Smooth muscle cell of the umbilical artery (primary cell): Measurements from ENCODE around the gene CACNA2D2. TPM values are rescaled to one million over a fixed set of nuclear protein-coding genes. Genes with fewer than 3 reads are reported as not detected.

Experiments used
- total RNA-seq: library from RNA; depleted of rRNA; stranded (reverse); fragments of >200 nt; gene quantifications from 2 replicates; pipeline ENCODE4 v1.2.3, GENCODE V29; 2014

CACNA2D2 gene
- 0.05 TPM in 1 of 2 replicates, not detected in the other for total RNA-seq

DNA sequence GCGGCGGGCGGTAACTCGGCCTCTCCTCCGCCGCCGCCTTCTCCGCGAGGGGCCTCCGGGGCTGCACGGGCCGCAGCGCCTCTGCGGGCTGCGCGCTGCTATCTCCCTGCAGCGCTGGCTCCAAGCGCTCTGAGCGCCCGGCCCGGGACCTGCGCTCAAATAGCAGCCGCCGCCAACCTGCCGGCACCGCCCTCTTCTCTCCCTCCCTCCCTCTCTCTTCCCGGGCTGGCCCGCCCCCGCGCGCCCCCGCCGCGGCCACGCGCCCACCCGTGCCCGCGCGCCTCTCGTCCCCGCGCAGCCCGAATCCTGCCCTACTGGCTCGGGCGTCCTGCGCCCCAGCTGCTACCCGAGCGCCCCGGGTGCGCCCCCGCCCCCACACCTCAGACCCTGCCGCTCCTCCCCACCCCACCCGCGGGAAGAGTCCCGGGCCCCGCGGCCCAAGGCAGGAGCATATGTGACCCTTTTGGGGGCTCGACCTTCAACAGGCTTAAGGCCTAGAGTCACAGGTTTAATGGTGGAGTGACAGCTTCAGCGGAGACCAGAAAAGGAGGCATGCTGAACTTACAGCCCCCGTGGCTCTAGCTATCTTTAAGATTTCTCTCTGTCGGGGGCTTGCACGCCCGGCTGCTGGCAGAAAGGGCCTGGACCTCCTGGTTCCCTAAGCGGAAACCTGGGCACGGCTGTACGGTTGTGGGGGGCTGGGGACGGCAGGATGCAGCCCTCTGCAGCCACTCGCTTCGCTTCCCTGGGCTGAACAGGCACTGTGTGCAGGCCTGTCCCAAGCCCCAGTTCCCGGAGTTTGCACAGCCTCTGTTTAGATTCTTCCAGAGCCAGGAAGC lies at the start of gene CACNA2D2:
TSS of gene CACNA2D2 (minus strand) at position 131 of the 839 bp plus-strand sequence. CDS start 211 bp downstream, outside the sequence.

DNA sequence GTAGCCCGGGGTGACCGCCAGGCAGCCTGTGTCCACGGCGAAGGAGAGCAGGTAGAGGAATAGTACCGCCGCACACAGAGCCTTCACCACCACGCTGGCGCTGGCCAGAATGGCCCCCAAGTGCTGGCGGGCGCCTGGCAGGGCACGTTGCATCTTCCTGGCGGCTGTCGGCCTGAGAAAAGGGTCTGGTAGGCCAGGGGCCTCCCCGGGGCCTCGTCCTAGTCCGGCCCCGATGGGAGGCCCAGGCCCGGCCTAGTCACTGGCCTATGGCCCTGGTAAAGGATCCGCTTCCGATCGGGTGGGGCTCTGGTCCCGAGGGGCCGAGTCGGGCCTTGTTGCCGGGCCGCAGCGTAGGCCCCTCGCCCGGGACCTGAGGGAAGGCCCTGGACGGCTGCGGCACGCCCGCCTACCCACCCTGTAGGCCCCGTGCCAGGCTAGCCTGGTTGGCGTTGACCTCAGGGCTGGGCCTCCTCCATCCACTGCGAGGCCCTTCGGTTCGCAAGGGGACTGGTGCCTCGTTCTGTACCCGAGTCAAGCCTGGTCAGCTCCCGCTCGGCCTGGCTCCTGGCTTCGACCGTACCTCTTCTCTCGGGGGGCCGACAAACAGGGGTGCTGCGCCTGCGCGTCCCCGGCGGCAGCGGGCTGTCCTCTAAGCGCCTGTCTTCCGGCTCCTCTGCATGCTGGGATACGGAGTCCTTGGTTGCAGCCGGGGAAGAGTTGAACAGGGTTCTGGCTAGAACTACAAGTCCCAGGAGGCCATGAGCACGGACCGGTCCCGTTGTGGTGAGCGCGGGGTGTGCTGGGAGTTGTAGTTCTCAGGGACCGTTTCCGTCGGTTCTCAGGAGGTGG lies 144.3 kb downstream of the CACNA2D2 start, which contains the start of gene TMEM115:
TSS of gene TMEM115 (minus strand) at position 611 of the 849 bp plus-strand sequence. CDS start at position 153, 458 bp downstream.

DNA sequence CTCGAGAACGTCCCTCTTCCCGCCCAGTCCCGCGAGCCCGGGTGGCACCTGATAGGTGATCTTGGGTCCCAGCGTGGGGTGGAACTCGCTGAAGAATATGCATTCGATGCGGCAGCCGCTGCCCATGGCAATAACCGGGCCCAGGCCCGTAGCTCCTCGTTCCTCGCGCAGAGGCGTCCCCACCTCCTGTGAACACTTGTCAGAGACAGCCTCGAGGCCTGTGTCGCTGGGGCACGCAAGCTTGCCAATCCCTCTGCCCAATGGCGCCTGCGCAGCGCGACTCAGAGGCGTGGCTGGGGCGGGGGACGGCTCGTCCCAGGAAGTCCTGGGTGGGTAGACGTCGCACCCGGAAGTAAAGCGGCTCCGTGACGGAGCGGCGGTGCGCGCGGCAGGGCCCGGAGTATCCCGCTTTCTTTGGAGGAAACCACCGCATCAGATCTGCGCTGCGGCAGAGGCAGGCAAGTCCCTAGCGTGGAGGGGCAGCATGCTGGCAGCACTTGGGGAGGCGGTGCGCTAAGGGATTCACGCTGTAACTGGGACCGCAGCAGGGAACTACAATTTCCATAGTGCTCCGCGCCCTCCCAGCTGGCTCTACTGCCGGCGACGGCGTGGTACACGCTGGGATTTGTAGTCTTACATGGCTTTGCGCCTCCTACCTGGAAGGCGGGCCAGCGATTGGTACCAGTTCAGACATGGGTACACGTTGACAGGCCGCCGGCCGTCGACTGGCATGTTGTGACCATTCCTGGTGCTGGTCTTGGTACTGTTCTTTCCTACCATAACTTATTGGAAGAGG lies 152.7 kb downstream of the CACNA2D2 start, which contains the start of the genes CYB561D2 and NPRL2:
TSS of gene CYB561D2 (plus strand) at position 336 of the 796 bp plus-strand sequence. CDS start 572 bp downstream, outside the sequence.
TSS of gene NPRL2 (minus strand) at position 249 of the 796 bp plus-strand sequence. CDS start at position 126, 123 bp downstream.

DNA sequence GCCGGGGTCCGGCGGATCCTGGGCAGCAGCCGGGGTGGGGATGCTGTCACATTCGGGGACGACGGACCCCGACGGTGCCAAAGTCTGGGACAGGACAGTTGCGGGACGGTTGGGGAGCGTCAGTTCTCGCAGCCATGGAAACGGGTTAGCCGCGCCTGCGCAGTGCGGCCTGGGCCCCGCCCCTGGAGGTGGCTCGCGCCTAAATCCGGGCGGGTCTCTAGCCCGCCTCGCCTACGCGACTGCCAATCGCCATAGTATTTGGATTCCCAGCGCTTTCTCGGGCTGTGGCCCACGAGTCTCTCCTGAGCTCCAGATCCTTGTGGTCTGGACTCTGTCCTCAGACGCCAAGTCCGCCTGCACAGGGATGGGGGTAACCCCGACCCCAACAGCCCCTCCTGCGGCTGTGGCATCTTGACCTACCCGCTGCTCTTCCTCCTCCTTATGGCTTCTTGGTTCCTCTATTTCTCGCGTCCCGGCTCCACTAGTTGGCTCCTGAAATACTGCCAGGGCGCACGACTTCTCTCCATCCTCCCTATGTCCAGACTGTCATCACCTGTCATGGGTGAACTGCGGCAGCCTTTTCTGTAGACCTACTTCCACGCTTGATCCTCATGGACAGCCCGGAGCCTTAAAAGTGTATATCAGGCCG lies 157.7 kb downstream of the CACNA2D2 start, which contains the start of gene ZMYND10:
TSS of gene ZMYND10 (minus strand) at position 147 of the 649 bp plus-strand sequence. CDS start 153 bp downstream, outside the sequence.

DNA sequence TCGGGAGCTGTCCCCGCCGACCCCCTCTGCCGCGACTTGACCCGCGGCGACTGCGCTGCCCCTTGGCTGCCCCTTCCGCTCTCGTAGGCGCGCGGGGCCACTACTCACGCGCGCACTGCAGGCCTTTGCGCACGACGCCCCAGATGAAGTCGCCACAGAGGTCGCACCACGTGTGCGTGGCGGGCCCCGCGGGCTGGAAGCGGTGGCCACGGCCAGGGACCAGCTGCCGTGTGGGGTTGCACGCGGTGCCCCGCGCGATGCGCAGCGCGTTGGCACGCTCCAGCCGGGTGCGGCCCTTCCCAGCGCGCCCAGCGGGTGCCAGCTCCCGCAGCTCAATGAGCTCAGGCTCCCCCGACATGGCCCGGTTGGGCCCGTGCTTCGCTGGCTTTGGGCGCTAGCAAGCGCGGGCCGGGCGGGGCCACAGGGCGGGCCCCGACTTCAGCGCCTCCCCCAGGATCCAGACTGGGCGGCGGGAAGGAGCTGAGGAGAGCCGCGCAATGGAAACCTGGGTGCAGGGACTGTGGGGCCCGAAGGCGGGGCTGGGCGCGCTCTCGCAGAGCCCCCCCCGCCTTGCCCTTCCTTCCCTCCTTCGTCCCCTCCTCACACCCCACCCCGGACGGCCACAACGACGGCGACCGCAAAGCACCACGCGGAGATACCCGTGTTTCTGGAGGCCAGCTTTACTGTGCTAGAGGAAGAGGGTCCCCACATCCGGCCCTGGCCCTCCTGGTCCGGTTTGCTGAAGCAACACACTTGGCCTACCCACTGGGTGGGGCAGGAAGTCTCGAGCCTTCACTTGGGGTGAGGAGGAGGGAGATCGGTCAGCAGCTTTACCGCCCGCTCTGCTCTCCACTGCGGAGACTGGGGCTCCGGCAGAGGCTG lies 162.7 kb downstream of the CACNA2D2 start, which contains the start of gene RASSF1:
TSS of gene RASSF1 (minus strand) at position 389 of the 882 bp plus-strand sequence. CDS start at position 358, 31 bp downstream.

DNA sequence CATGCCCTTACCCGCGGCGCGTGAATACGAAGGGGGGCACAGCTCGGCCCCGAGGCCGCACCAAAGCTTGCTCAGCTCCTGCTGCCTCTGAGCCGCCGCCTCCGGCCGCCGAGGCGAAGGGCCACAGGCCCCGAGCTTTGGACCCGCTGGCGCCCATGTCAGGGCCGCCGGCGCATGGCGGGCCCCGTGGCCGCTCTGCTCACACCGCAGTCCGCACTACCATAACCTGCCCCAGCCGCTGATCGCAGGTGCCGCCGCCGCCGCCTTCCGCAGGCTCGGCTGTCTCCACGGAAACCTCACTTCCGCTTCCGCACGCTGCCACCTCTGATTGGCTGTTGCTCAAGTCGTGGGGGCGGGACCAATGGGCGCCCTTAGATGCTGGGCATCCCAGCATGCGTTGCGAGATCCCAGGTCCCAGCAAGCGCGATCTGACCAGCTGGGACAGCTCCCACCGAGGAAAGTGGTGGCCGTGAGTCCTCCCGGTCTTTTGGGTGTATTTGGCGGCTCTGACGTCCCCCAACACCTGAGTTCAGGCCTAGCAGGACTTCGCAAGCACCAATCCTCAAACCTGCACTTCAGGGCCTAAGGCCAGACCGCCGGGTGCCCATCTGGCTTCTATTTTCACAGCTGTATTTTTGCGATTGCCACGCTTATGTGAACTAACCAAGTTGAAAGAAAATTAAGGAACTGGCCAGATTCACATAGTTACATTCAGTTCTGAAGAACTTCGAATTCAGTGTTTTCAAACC lies 175.3 kb downstream of the CACNA2D2 start, which contains the start of gene TUSC2:
TSS of gene TUSC2 (minus strand) at position 281 of the 749 bp plus-strand sequence. CDS start at position 157, 124 bp downstream.

DNA sequence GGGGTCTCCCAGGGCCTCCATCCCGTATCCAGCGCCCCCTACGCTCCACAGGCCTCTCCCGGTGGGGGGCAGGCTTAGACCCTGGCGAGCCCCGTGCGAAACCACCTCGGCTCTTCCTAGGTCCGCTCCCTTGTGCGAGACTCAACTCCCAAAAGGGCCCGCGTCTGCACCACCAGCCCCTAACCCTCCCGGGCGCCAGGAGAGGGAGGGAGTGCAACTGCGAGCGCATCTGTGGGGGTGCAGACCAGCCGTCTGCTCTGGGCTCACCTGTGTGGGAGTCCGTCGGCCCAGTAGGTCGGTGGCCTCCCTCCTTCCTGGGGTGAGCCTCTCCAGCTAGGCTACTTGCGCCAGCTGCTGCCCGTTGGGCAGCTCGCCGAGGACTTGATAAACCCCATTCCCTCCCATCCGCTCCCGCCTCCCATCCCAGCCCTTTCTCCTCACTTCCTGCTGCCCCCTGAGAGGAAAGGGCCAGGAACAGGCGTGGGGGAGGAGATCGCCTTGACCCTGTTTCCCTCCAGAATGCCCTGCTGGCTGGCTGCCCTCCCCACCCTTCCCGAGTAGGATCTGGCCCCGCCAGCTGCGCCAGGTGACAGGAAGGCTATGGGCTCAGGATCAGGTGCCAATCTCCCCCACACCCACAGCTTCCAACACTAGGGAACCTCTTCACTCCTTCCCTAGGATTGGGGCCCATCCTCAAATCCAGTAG lies 180.9 kb downstream of the CACNA2D2 start, which contains the start of gene HYAL2:
TSS of gene HYAL2 (minus strand) at position 360 of the 706 bp plus-strand sequence. CDS start 2,256 bp downstream, outside the sequence.

Other genes with a start within 250 kb of the CACNA2D2 start
- gene SEMA3B, start 234.5 kb downstream of the CACNA2D2 start, total RNA-seq = 12.4 and 19.0 TPM in 2 replicates
- gene LSMEM2, start 224.5 kb downstream of the CACNA2D2 start, total RNA-seq = not detected in 2 replicates
- 47.5 and 64.8 TPM in 2 replicates for gene IFRD2, start 211.2 kb downstream of the CACNA2D2 start, total RNA-seq
- 5.3 and 5.7 TPM in 2 replicates for gene HYAL3, start 204.2 kb downstream of the CACNA2D2 start, total RNA-seq
- gene NAA80, start 204.2 kb downstream of the CACNA2D2 start, total RNA-seq = 1.5 and 4.2 TPM in 2 replicates
- gene HYAL1, start 200.1 kb downstream of the CACNA2D2 start, total RNA-seq = 0.30 and 0.42 TPM in 2 replicates
- 96.6 and 112 TPM in 2 replicates for gene HYAL2, start 180.9 kb downstream of the CACNA2D2 start, total RNA-seq
- gene TUSC2, start 175.4 kb downstream of the CACNA2D2 start, total RNA-seq = 9.3 and 18.4 TPM in 2 replicates
- 20.8 and 26.0 TPM in 2 replicates for gene RASSF1, start 162.8 kb downstream of the CACNA2D2 start, total RNA-seq
- gene ZMYND10, start 157.9 kb downstream of the CACNA2D2 start, total RNA-seq = 0.30 and 0.88 TPM in 2 replicates
- gene NPRL2, start 152.9 kb downstream of the CACNA2D2 start, total RNA-seq = 17.2 and 25.8 TPM in 2 replicates
- 28.5 and 44.8 TPM in 2 replicates for gene CYB561D2, start 152.8 kb downstream of the CACNA2D2 start, total RNA-seq
- gene TMEM115, start 144.1 kb downstream of the CACNA2D2 start, total RNA-seq = 41.9 and 43.9 TPM in 2 replicates
- gene C3orf18, start 64.1 kb upstream of the CACNA2D2 start, total RNA-seq = 9.7 and 12.8 TPM in 2 replicates
- 20.8 and 23.6 TPM in 2 replicates for gene HEMK1, start 65.9 kb upstream of the CACNA2D2 start, total RNA-seq
- gene CISH, start 108.1 kb upstream of the CACNA2D2 start, total RNA-seq = 0.30 and 0.51 TPM in 2 replicates
- gene MAPKAPK3, start 113.5 kb upstream of the CACNA2D2 start, total RNA-seq = 16.9 and 34.4 TPM in 2 replicates
- gene DOCK3, start 171.3 kb upstream of the CACNA2D2 start, total RNA-seq = under 0.01 and 0.05 TPM in 2 replicates